Neuronal stem cell (in vitro differentiated cells): Measurements from ENCODE around the gene PIEZO2.

ENCODE experiments used
- DNase-seq: peaks from one replicate; pipeline ENCODE4 v3.0.0-alpha.2; 2013; ENCODE audit warnings: low spot score
- H2AFZ ChIP-seq: one replicate; pipeline ENCODE4 v1.6.1; 2013; ENCODE audit warnings: mild to moderate bottlenecking, low read length, inconsistent platforms
- H2AK5ac ChIP-seq: 2 replicates; pipeline ENCODE4 v1.6.1; 2013; ENCODE audit warnings: low read depth, mild to moderate bottlenecking, inconsistent platforms, low read length, moderate library complexity, mixed read lengths
- H2BK120ac ChIP-seq: 2 replicates; pipeline ENCODE4 v1.6.1; 2013; ENCODE audit warnings: low read depth, mild to moderate bottlenecking, inconsistent platforms, low read length, moderate library complexity, mixed read lengths
- H2BK12ac ChIP-seq: one replicate; pipeline ENCODE4 v1.6.1; 2013; ENCODE audit warnings: low read length, inconsistent platforms
- H2BK15ac ChIP-seq: 2 replicates; pipeline ENCODE4 v1.6.1; 2013; ENCODE audit warnings: mild to moderate bottlenecking, low read length, inconsistent platforms, mixed read lengths
- H2BK5ac ChIP-seq: one replicate; pipeline ENCODE4 v1.6.1; 2013; ENCODE audit warnings: inconsistent platforms, mild to moderate bottlenecking, low read length, moderate library complexity
- H3K14ac ChIP-seq: one replicate; pipeline ENCODE4 v1.6.1; 2013; ENCODE audit warnings: low read length, inconsistent platforms
- H3K18ac ChIP-seq: 2 replicates; pipeline ENCODE4 v1.6.1; 2013; ENCODE audit warnings: low read length, inconsistent platforms
- H3K23ac ChIP-seq: 2 replicates; pipeline ENCODE4 v1.6.1; 2013; ENCODE audit warnings: low read depth, mild to moderate bottlenecking, mixed read lengths, low read length, inconsistent platforms; ENCODE audit not compliant: poor library complexity
- H3K27ac ChIP-seq: replicated peaks from 3 replicates; pipeline ENCODE4 v1.5.1; 2013; ENCODE audit warnings: low read length, inconsistent platforms
- H3K27me3 ChIP-seq, 3 experiments: 2 replicates each; pipeline ENCODE4 v1.6.1; 2013; ENCODE audit warnings: low read length in 3 of 3, mild to moderate bottlenecking in 2 of 3, inconsistent platforms in 1 of 3, low read depth in 1 of 3, mixed read lengths in 1 of 3, moderate library complexity in 1 of 3; ENCODE audit not compliant: control insufficient read depth in 3 of 3, insufficient read depth in 3 of 3
- H3K36me3 ChIP-seq, 2 donors: replicated peaks in 1 of 2; 2 replicates each; pipeline ENCODE4 v1.6.1; 2013; ENCODE audit warnings: low read length in 2 of 2; ENCODE audit not compliant: control insufficient read depth in 2 of 2, insufficient read depth in 2 of 2
- H3K4ac ChIP-seq: 2 replicates; pipeline ENCODE4 v1.6.1; 2013; ENCODE audit warnings: inconsistent platforms, mild to moderate bottlenecking, low read length, moderate library complexity
- H3K4me1 ChIP-seq, 2 donors: 1 replicate in 1 of 2; 2 replicates in 1 of 2; pipeline ENCODE4 v1.6.1; 2013; ENCODE audit warnings: low read length in 2 of 2, low read depth in 1 of 2; ENCODE audit not compliant: control insufficient read depth in 2 of 2, insufficient read depth in 1 of 2
- H3K4me2 ChIP-seq: one replicate; pipeline ENCODE4 v1.6.1; 2013; ENCODE audit warnings: mild to moderate bottlenecking, low read length, inconsistent platforms; ENCODE audit not compliant: insufficient read depth, poor library complexity, severe bottlenecking
- H3K4me3 ChIP-seq, 2 donors: 2 replicates each; pipeline ENCODE4 v1.5.1; 2013; ENCODE audit warnings: low read length in 2 of 2, mild to moderate bottlenecking in 2 of 2, inconsistent platforms in 1 of 2, moderate library complexity in 1 of 2
- H3K79me1 ChIP-seq: one replicate; pipeline ENCODE4 v1.6.1; 2013; ENCODE audit warnings: low read depth, mild to moderate bottlenecking, inconsistent platforms, low read length, moderate library complexity
- H3K9ac ChIP-seq: one replicate; pipeline ENCODE4 v1.6.1; 2013; ENCODE audit warnings: mild to moderate bottlenecking, low read depth, low read length, inconsistent platforms; ENCODE audit not compliant: poor library complexity
- H3K9me3 ChIP-seq, 2 donors: replicated peaks in 1 of 2; 2 replicates each; pipeline versions ENCODE3 to v1.6.1; 2013; ENCODE audit warnings: low read length in 2 of 2, mild to moderate bottlenecking in 2 of 2, inconsistent platforms in 1 of 2, low read depth in 1 of 2, mixed read lengths in 1 of 2, moderate library complexity in 1 of 2; ENCODE audit not compliant: control insufficient read depth in 2 of 2, insufficient read depth in 1 of 2
- H4K8ac ChIP-seq: one replicate; pipeline ENCODE4 v1.6.1; 2013; ENCODE audit warnings: low read depth, mild to moderate bottlenecking, inconsistent platforms, low read length, moderate library complexity
- H4K91ac ChIP-seq: one replicate; pipeline ENCODE4 v1.6.1; 2013; ENCODE audit warnings: low read length, low read depth, mild to moderate bottlenecking, inconsistent platforms; ENCODE audit not compliant: poor library complexity
- WGBS, 2 donors: extraction: QIAGEN DNeasy Blood & Tissue Kit; methylation state at CpG; one replicate each; pipeline ENCODE4 v1.1.7; 2013; ENCODE audit warnings: missing lambda C conversion rate in 2 of 2, mixed read lengths in 1 of 2; ENCODE audit not compliant: insufficient read length in 2 of 2, insufficient replicate concordance in 1 of 2; ENCODE audit errors: extremely low coverage in 2 of 2; 5-methylcytosine and 5-hydroxymethylcytosine counted together

Gene PIEZO2

GRCh38 chr18:11009869-11010268 lies 139.5 kb downstream of the PIEZO2 start:
- no CpG with 5 or more reads among the region's 3 CpGs for WGBS, 2 donors
- Histone ChIP-seq H4K8ac (no peak overlapping the region), H3K23ac (no peak overlapping the region), H2BK120ac (no peak overlapping the region), H4K91ac (no peak overlapping the region), H3K9me3 (no peaks in the 10 kb centered on the region), H2BK5ac (no peak overlapping the region), H3K4me2 (no peak overlapping the region), H3K14ac (no peak overlapping the region), H2AK5ac (no peak overlapping the region), H3K27ac (no peak overlapping the region), H3K4me1 (peaks cover 6 to 10% of the 10 kb centered on the region in 2 donors), H2AFZ (no peak overlapping the region), H3K9ac (no peak overlapping the region), H3K18ac (no peak overlapping the region), H3K27me3 (no peaks in the 10 kb centered on the region), H2BK15ac (no peak overlapping the region), H2BK12ac (no peak overlapping the region), H3K79me1 (no peaks in the 10 kb centered on the region), H3K4ac (no peak overlapping the region), H3K36me3 (no peaks in the 10 kb centered on the region), H3K4me3 (no peak overlapping the region)
- no peak for DNase-seq

- Histone ChIP-seq H3K79me1 (no peaks in the 10 kb centered on the region), H3K14ac (no peak overlapping the region), H3K4me1 (peaks cover 7 to 12% of the 10 kb centered on the region in 2 donors), H4K91ac (no peak overlapping the region), H4K8ac (no peak overlapping the region), H3K23ac (no peak overlapping the region), H2BK12ac (no peak overlapping the region), H3K18ac (no peak overlapping the region), H3K9me3 (no peaks in the 10 kb centered on the region), H3K27ac (no peak overlapping the region), H2BK5ac (no peak overlapping the region), H3K4me2 (no peak overlapping the region), H3K27me3 (no peaks in the 10 kb centered on the region), H3K36me3 (no peaks in the 10 kb centered on the region), H3K9ac (no peak overlapping the region), H2BK15ac (no peak overlapping the region), H2AK5ac (no peak overlapping the region), H2BK120ac (no peak overlapping the region), H3K4ac (no peak overlapping the region), H2AFZ (no peak overlapping the region), H3K4me3 (no peak overlapping the region)
- no peak for DNase-seq
- WGBS, 2 donors, result no CpG with 5 or more reads among the region's 6 CpGs
These were observed 140.2 kb downstream of the PIEZO2 start for GRCh38 chr18:11009147-11009546.

GRCh38 chr18:11008505-11008904 lies 140.9 kb downstream of the PIEZO2 start:
- H4K91ac ChIP-seq, result no peak overlapping the region
- peaks cover 7 to 12% of the 10 kb centered on the region in 2 donors for H3K4me1 ChIP-seq
- H2AFZ ChIP-seq, result no peak overlapping the region
- no peak overlapping the region for H3K14ac ChIP-seq
- H3K36me3 ChIP-seq, result no peaks in the 10 kb centered on the region
- no peak overlapping the region for H3K4me3 ChIP-seq
- H2AK5ac ChIP-seq, result no peak overlapping the region
- H2BK120ac ChIP-seq, result no peak overlapping the region
- H3K4me2 ChIP-seq, result no peak overlapping the region
- no peaks in the 10 kb centered on the region for H3K79me1 ChIP-seq
- no peak overlapping the region for H2BK12ac ChIP-seq
- no peak overlapping the region for H3K9ac ChIP-seq
- H3K9me3 ChIP-seq, result no peaks in the 10 kb centered on the region
- H3K27me3 ChIP-seq, result no peaks in the 10 kb centered on the region
- no CpG with 5 or more reads among the region's 3 CpGs for WGBS, 2 donors
- no peak overlapping the region for H4K8ac ChIP-seq
- H3K27ac ChIP-seq, result no peak overlapping the region
- H3K18ac ChIP-seq, result no peak overlapping the region
- H2BK5ac ChIP-seq, result no peak overlapping the region
- H2BK15ac ChIP-seq, result no peak overlapping the region
- no peak for DNase-seq
- H3K4ac ChIP-seq, result no peak overlapping the region
- H3K23ac ChIP-seq, result no peak overlapping the region

GRCh38 chr18:11005528-11005927 lies 143.8 kb downstream of the PIEZO2 start:
- Histone ChIP-seq H2BK15ac (no peak overlapping the region), H3K9ac (no peak overlapping the region), H4K8ac (no peak overlapping the region), H3K27ac (no peak overlapping the region), H3K18ac (no peak overlapping the region), H4K91ac (no peak overlapping the region), H3K4me2 (no peak overlapping the region), H3K4me1 (peaks cover 7 to 12% of the 10 kb centered on the region in 2 donors), H3K27me3 (peaks cover 0 to 2% (median 0%) of the 10 kb centered on the region in 3 experiments), H3K4ac (no peak overlapping the region), H3K9me3 (no peaks in the 10 kb centered on the region), H3K14ac (no peak overlapping the region), H3K79me1 (no peaks in the 10 kb centered on the region), H3K4me3 (peak overlapping the region in 1 of 2 donors; percentile 11), H2AK5ac (no peak overlapping the region), H2BK120ac (no peak overlapping the region), H2BK12ac (no peak overlapping the region), H2BK5ac (no peak overlapping the region), H3K23ac (no peak overlapping the region), H3K36me3 (no peaks in the 10 kb centered on the region), H2AFZ (peak overlapping the region; percentile 63)
- DNase-seq, result peak; percentile 6
- no CpG with 5 or more reads among the region's 5 CpGs for WGBS, 2 donors
